RWPE2 (cell line): ENCODE results near the gene IFT43.

ENCODE experiments used
- ATAC-seq: fragments of 200-7000 bp; cut with Tn5 transposase; 3 replicates; pipeline ENCODE4 v1.9.1; 2021; ENCODE audit warnings: low read depth
- DNase-seq: peaks from one replicate; pipeline ENCODE4 v3.0.0-alpha.2; 2020; ENCODE audit warnings: low spot score
- H3K27ac ChIP-seq: fragments of 450-650 bp; 2 replicates; pipeline ENCODE4 v1.5.1; 2017; ENCODE audit warnings: mild to moderate bottlenecking; ENCODE audit not compliant: poor library complexity, severe bottlenecking
- H3K27me3 ChIP-seq: fragments of 250-450 bp; sonication (Bioruptor Pico); 2 replicates; pipeline ENCODE4 v1.5.1; 2021; ENCODE audit warnings: mild to moderate bottlenecking, moderate library complexity; ENCODE audit not compliant: insufficient read depth, poor library complexity, severe bottlenecking
- H3K36me3 ChIP-seq: fragments of 250-450 bp; sonication (Bioruptor Pico); 2 replicates; pipeline ENCODE4 v1.5.1; 2020; ENCODE audit warnings: low read depth, mild to moderate bottlenecking, moderate library complexity
- H3K4me1 ChIP-seq: fragments of 250-450 bp; sonication (Bioruptor Pico); 2 replicates; pipeline ENCODE4 v1.5.1; 2021; ENCODE audit warnings: mild to moderate bottlenecking, moderate library complexity; ENCODE audit not compliant: insufficient read depth, poor library complexity, severe bottlenecking
- H3K4me3 ChIP-seq: fragments of 250-450 bp; sonication (Bioruptor Pico); 2 replicates; pipeline ENCODE4 v1.5.1; 2021; ENCODE audit warnings: mild to moderate bottlenecking, moderate library complexity; ENCODE audit not compliant: severe bottlenecking
- H3K9me3 ChIP-seq: fragments of 250-450 bp; sonication (Bioruptor Pico); 2 replicates; pipeline ENCODE4 v1.5.1; 2021; ENCODE audit warnings: mild to moderate bottlenecking, moderate library complexity; ENCODE audit not compliant: severe bottlenecking
- TF ChIP-seq, protein P1 (sequence below): fragments of 450-650 bp; IDR thresholded peaks from one replicate; pipeline ENCODE4 v1.5.1; 2017; ENCODE audit warnings: mild to moderate bottlenecking, moderate library complexity; ENCODE audit not compliant: poor library complexity, severe bottlenecking

The IFT43 gene

DNA sequence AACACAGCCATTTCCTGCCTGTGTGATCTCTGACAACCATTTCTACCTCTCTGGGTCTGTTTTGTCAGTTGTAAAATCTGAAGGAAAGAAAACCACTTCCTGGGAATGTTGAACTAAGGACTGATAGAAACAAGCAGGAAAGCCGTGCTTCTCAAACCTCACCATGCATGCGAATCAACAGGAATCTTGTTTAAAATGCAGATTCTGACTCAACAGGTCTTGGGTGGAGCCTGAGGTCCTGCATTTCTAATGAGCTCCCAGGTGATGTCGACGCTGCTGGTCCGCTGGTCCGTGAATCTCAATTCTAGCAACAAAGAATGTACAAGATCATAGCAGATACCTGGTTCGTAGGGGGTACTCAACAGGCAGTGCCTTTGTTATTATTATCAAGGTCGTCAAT, 128.1 kb downstream of the IFT43 start:
- DNase-seq (no peak), ATAC-seq (no peak)
- H3K27me3 ChIP-seq = peaks cover 4% of the 10 kb centered on the region
- TF ChIP-seq, protein P1, sequence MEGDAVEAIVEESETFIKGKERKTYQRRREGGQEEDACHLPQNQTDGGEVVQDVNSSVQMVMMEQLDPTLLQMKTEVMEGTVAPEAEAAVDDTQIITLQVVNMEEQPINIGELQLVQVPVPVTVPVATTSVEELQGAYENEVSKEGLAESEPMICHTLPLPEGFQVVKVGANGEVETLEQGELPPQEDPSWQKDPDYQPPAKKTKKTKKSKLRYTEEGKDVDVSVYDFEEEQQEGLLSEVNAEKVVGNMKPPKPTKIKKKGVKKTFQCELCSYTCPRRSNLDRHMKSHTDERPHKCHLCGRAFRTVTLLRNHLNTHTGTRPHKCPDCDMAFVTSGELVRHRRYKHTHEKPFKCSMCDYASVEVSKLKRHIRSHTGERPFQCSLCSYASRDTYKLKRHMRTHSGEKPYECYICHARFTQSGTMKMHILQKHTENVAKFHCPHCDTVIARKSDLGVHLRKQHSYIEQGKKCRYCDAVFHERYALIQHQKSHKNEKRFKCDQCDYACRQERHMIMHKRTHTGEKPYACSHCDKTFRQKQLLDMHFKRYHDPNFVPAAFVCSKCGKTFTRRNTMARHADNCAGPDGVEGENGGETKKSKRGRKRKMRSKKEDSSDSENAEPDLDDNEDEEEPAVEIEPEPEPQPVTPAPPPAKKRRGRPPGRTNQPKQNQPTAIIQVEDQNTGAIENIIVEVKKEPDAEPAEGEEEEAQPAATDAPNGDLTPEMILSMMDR = no peak
- H3K4me1 ChIP-seq = no peaks in the 10 kb centered on the region
- H3K4me3 ChIP-seq = no peak overlapping the region
- no peaks in the 10 kb centered on the region for H3K36me3 ChIP-seq
- H3K9me3 ChIP-seq = no peaks in the 10 kb centered on the region
- H3K27ac ChIP-seq = no peak overlapping the region

DNA sequence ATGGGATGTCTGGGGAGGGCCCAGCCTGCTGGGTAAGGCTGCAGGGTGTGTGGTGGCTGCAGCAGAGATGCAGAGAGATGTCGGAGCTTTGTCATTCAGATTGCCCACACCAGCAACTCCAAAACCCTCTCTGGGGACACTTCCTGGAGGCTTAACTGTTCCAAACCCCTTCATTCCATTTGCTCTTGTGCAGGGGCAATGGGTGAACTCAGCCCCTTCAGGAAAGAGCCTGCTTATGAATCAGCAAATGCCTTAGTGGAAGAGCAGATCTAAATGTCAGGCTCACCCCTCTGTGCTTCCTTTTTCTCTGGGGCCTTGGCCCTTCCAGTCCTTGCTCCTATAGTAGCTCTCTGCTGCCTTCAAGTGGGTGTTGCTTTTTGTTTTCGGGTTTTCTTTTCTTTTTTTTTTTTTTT, 129.5 kb downstream of the IFT43 start:
- no peaks in the 10 kb centered on the region for H3K4me1 ChIP-seq
- H3K9me3 ChIP-seq = no peaks in the 10 kb centered on the region
- peaks cover 4% of the 10 kb centered on the region for H3K27me3 ChIP-seq
- no peak for DNase-seq
- H3K4me3 ChIP-seq = no peak overlapping the region
- ATAC-seq = no peak
- TF ChIP-seq, protein P1 = no peak
- H3K36me3 ChIP-seq = no peaks in the 10 kb centered on the region
- H3K27ac ChIP-seq = no peak overlapping the region

DNA sequence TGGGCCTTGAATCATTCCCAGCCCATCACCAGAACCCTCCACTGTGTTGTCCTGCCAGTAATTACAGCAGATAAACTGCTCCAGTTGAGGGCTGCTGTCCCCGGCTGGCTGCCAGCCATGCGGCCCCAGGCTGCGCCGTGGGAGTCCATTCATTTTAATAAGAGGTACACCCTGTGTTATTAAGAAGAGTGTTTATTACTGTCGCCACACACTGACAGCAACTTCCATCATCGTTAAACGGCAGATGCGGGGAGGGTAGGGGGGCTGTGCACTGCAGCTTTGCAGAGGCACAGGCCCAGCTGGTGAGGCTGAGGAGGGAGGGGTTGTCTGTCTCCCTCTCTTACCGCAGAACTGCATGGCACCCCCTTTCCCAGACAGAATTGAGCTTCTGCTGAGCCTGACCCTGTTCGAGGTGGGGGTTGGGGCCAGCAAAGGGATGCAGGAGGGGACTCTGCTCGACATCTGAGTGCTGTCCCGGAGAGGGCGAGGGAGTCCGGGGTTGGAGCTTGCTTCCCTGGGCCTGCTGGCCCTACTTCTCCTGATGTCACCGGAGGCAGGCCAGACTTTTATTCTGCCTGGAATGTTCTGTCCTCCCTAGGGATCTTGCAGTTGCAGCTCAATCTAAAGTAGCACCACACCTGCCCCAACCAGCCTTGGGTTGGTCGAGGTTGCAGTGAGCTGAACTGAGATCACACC, 132.4 kb downstream of the IFT43 start:
- DNase-seq = no peak
- TF ChIP-seq, protein P1 = no peak
- no peaks in the 10 kb centered on the region for H3K36me3 ChIP-seq
- no peak for ATAC-seq
- no peaks in the 10 kb centered on the region for H3K4me1 ChIP-seq
- H3K27me3 ChIP-seq = peaks cover 4% of the 10 kb centered on the region
- H3K9me3 ChIP-seq = no peaks in the 10 kb centered on the region
- no peak overlapping the region for H3K4me3 ChIP-seq
- H3K27ac ChIP-seq = no peak overlapping the region

DNA sequence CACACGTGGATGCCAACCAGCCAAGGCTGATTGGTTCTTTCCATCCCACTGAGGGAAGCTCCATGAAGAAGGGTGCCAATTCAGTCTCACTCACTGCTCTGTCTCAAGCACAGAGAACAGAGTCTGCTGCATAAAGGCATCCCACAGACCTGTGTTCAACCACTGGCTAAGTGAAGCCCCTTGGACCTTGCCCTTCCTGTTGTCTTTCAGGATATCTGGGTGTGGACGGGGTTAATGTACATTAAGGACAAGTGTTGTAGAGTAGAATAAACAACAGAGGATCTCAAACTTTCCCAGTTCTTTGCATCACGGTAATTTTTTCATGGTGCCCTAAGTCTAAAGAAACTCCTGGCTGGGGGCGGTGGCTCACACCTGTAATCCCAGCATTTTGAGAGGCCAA, 133.0 kb downstream of the IFT43 start:
- H3K36me3 ChIP-seq = no peaks in the 10 kb centered on the region
- no peaks in the 10 kb centered on the region for H3K9me3 ChIP-seq
- TF ChIP-seq, protein P1 = no peak
- H3K4me3 ChIP-seq = no peak overlapping the region
- no peaks in the 10 kb centered on the region for H3K4me1 ChIP-seq
- H3K27ac ChIP-seq = no peak overlapping the region
- no peaks in the 10 kb centered on the region for H3K27me3 ChIP-seq
- ATAC-seq = no peak
- no peak for DNase-seq

DNA sequence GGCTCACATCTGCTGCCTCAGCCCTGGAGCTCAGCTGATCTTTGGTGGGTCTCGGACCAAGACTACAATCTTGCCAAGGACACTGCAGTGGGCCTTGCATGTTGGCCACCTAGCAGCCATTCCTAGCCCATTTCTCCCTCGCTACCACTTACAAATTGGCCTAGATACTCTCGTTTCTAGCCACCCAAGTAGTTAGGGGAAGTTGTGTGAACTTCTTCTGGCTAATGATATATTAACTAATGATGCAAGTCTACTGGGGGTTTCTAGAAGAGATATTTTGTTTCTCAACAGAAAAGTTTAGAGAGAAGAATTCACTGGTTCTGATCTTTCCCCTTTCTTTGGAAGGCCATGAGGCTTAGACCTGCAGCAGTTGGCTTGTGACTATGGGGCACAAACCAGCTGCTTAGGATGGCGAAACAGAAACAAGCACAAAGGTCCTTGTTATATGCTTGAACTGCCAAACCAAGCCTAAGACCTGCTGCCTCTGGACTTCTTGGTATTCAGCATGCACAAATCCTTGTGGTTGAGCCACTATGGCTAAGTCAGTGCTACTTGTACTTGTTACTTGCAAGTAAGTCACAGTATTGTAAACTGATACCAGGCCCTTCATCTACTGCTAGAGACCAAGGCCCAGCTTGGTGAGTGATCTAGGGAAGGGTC, 135.7 kb downstream of the IFT43 start:
- H3K27ac ChIP-seq = no peak overlapping the region
- no peak overlapping the region for H3K4me3 ChIP-seq
- H3K4me1 ChIP-seq = no peaks in the 10 kb centered on the region
- TF ChIP-seq, protein P1 = no peak
- no peak for ATAC-seq
- no peak for DNase-seq
- H3K27me3 ChIP-seq = no peaks in the 10 kb centered on the region
- H3K9me3 ChIP-seq = no peaks in the 10 kb centered on the region
- H3K36me3 ChIP-seq = no peaks in the 10 kb centered on the region
